Neural progenitor cell (in vitro differentiated cells): Measurements from ENCODE around the gene ZNF747.

ENCODE experiments used
- CTCF ChIP-seq: fragments of 200-600 bp; sonication (generic); IDR thresholded peaks from 2 replicates; pipeline ENCODE4 v1.5.1; 2017; ENCODE audit warnings: antibody characterized with exemption, mild to moderate bottlenecking
- EZH2phosphoT487 ChIP-seq: fragments of 200-600 bp; sonication (generic); IDR thresholded peaks from 2 replicates; pipeline ENCODE4 v1.6.1; 2017; ENCODE audit warnings: antibody characterized with exemption

GRCh38 chr16:30490210-30490609 is 44.4 kb downstream of the ZNF747 start:
- no peak for TF ChIP-seq CTCF
- TF ChIP-seq EZH2phosphoT487: no peak
